ENCODE data around the gene PFDN1. TPM values are rescaled to one million over a fixed set of nuclear protein-coding genes. Genes with fewer than 3 reads are reported as not detected.

The PFDN1 gene
- total and polyA plus RNA-seq, 9 of the 15 experiments (the other 6 are each of a cell fraction or from before 2014, with no cell fraction given): 45.5 to 215 (median 78.0) TPM

DNA sequence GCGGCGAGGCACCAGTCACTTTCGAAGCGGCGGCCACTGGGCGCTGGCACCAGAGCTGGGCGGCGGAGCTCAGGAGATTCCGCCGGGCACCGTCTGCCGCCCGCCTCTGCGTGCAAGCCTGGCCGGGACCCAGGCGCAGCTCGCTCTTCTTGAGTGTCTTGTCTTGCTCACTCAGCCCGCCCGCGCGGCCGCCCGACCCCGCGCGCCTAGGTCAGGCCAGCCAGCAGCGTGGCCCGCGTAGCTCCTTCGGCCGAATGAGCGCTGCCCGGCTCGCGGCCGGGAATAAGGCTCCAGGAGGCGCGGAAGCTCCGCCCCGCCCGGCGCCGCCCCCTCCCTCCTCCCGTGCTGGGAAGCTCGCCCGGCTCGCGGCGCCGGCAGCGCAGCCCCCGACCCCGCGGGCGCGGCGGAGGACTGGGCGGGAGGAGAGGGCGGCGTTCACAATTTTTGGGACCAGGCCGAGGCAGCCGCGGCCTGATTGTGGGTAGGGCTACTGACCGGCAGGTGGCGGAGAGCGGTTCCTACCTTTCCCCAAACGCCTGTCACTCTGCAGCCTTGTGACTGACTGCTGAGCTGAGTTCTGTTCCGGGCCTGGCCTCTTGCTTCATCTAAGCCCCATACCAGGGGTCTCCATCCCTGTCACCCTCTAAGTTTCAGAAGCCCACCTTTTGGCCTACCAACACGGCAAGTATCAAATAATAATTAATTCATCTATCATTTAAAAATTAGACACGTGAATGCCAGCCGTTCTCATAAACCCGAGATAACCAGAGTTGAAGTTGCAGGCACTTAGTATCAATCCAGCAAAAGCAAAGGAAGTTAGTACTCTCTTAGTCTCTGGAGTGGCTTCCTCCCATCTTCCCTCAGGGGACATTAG is 43.7 kb upstream of the PFDN1 start, which contains the start of gene HBEGF (continued):
- no peak for TF ChIP-seq KAT8 (IDR thresholded peaks at IDR 0.05; ENCODE audit: low read depth)
- TF ChIP-seq, protein P1, sequence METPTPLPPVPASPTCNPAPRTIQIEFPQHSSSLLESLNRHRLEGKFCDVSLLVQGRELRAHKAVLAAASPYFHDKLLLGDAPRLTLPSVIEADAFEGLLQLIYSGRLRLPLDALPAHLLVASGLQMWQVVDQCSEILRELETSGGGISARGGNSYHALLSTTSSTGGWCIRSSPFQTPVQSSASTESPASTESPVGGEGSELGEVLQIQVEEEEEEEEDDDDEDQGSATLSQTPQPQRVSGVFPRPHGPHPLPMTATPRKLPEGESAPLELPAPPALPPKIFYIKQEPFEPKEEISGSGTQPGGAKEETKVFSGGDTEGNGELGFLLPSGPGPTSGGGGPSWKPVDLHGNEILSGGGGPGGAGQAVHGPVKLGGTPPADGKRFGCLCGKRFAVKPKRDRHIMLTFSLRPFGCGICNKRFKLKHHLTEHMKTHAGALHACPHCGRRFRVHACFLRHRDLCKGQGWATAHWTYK (CRISPR knock-in tag; IDR thresholded peaks at IDR 0.05): no peak
- no peak for TF ChIP-seq MBD2 (IDR thresholded peaks at IDR 0.05; ENCODE audit: borderline replicate concordance, low read depth)
- no peak for TF ChIP-seq HDAC2 (IDR thresholded peaks at IDR 0.05)
- TF ChIP-seq JUN (IDR thresholded peaks at IDR 0.05; ENCODE audit: borderline replicate concordance, low read depth, low read length): no peak; the same call in 1 of the 2 replicates
- TF ChIP-seq JUN (CRISPR knock-in tag; IDR thresholded peaks at IDR 0.05; ENCODE audit: borderline replicate concordance): no peak; the same call in 1 of the 2 replicates
- TF ChIP-seq ZNF76 (CRISPR knock-in tag; IDR thresholded peaks at IDR 0.05; ENCODE audit: borderline replicate concordance): no peak
- TF ChIP-seq TOE1 (IDR thresholded peaks at IDR 0.05; ENCODE audit: borderline replicate concordance): no peak
- no peak for TF ChIP-seq TOE1 (CRISPR knock-in tag; IDR thresholded peaks at IDR 0.05; ENCODE audit: borderline replicate concordance, low read depth)
- no peak for TF ChIP-seq NCOR1 (IDR thresholded peaks at IDR 0.05)
- TF ChIP-seq CSDE1 (IDR thresholded peaks at IDR 0.05): no peak
- TF ChIP-seq, protein P2, sequence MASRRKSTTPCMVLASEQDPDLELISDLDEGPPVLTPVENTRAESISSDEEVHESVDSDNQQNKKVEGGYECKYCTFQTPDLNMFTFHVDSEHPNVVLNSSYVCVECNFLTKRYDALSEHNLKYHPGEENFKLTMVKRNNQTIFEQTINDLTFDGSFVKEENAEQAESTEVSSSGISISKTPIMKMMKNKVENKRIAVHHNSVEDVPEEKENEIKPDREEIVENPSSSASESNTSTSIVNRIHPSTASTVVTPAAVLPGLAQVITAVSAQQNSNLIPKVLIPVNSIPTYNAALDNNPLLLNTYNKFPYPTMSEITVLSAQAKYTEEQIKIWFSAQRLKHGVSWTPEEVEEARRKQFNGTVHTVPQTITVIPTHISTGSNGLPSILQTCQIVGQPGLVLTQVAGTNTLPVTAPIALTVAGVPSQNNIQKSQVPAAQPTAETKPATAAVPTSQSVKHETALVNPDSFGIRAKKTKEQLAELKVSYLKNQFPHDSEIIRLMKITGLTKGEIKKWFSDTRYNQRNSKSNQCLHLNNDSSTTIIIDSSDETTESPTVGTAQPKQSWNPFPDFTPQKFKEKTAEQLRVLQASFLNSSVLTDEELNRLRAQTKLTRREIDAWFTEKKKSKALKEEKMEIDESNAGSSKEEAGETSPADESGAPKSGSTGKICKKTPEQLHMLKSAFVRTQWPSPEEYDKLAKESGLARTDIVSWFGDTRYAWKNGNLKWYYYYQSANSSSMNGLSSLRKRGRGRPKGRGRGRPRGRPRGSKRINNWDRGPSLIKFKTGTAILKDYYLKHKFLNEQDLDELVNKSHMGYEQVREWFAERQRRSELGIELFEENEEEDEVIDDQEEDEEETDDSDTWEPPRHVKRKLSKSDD (conservative IDR thresholded peaks at IDR 0.05; ENCODE audit: low read length): no peak
- TF ChIP-seq, protein P3, sequence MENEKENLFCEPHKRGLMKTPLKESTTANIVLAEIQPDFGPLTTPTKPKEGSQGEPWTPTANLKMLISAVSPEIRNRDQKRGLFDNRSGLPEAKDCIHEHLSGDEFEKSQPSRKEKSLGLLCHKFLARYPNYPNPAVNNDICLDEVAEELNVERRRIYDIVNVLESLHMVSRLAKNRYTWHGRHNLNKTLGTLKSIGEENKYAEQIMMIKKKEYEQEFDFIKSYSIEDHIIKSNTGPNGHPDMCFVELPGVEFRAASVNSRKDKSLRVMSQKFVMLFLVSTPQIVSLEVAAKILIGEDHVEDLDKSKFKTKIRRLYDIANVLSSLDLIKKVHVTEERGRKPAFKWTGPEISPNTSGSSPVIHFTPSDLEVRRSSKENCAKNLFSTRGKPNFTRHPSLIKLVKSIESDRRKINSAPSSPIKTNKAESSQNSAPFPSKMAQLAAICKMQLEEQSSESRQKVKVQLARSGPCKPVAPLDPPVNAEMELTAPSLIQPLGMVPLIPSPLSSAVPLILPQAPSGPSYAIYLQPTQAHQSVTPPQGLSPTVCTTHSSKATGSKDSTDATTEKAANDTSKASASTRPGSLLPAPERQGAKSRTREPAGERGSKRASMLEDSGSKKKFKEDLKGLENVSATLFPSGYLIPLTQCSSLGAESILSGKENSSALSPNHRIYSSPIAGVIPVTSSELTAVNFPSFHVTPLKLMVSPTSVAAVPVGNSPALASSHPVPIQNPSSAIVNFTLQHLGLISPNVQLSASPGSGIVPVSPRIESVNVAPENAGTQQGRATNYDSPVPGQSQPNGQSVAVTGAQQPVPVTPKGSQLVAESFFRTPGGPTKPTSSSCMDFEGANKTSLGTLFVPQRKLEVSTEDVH (IDR thresholded peaks at IDR 0.05; ENCODE audit: low read depth, partially characterized antibody): no peak
- TF ChIP-seq, protein P4, sequence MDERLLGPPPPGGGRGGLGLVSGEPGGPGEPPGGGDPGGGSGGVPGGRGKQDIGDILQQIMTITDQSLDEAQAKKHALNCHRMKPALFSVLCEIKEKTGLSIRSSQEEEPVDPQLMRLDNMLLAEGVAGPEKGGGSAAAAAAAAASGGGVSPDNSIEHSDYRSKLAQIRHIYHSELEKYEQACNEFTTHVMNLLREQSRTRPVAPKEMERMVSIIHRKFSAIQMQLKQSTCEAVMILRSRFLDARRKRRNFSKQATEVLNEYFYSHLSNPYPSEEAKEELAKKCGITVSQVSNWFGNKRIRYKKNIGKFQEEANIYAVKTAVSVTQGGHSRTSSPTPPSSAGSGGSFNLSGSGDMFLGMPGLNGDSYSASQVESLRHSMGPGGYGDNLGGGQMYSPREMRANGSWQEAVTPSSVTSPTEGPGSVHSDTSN (CRISPR knock-in tag; IDR thresholded peaks at IDR 0.05; ENCODE audit: low read depth): peak; percentile 85
- TF ChIP-seq, protein P4 (tag; conservative IDR thresholded peaks at IDR 0.05; ENCODE audit: low read depth): peak; percentile 80
- no peak for TF ChIP-seq FOSL1 (tag; conservative IDR thresholded peaks at IDR 0.05)
- TF ChIP-seq PHTF2 (CRISPR knock-in tag; IDR thresholded peaks at IDR 0.05): no peak
- no peak for TF ChIP-seq HLTF (IDR thresholded peaks at IDR 0.05)
- TF ChIP-seq MAFK (IDR thresholded peaks at IDR 0.05; ENCODE audit: low read length): no peak

Data from K562 (cell line).